Endothelial cell (in vitro differentiated cells): ENCODE data around the gene SKOR2. TPM values are rescaled to one million over a fixed set of nuclear protein-coding genes. Genes with fewer than 3 reads are reported as not detected.
A peak's percentile ranks its signal among the peaks of the same experiment; 100 is the strongest.

Experiments
- DNase-seq: peaks from one replicate; pipeline ENCODE4 v3.0.0; 2021; ENCODE audit warnings: low spot score
- H3K27ac Mint-ChIP-seq: one replicate; pipeline ENCODE4 v1.8.0; 2021; ENCODE audit warnings: mixed read lengths, inconsistent platforms; ENCODE audit not compliant: unreplicated experiment
- H3K27me3 Mint-ChIP-seq: one replicate; pipeline ENCODE4 v1.8.0; 2021; ENCODE audit warnings: mild to moderate bottlenecking, moderate library complexity, mixed read lengths, inconsistent platforms; ENCODE audit not compliant: unreplicated experiment
- H3K36me3 Mint-ChIP-seq: one replicate; pipeline ENCODE4 v1.8.0; 2021; ENCODE audit warnings: mild to moderate bottlenecking, low read depth, mixed read lengths, inconsistent platforms; ENCODE audit not compliant: unreplicated experiment
- H3K4me1 Mint-ChIP-seq: one replicate; pipeline ENCODE4 v1.8.0; 2021; ENCODE audit warnings: mild to moderate bottlenecking, mixed read lengths, inconsistent platforms; ENCODE audit not compliant: unreplicated experiment
- H3K4me3 Mint-ChIP-seq: one replicate; pipeline ENCODE4 v1.8.0; 2021; ENCODE audit warnings: mild to moderate bottlenecking, mixed read lengths, inconsistent platforms; ENCODE audit not compliant: unreplicated experiment
- H3K9me3 Mint-ChIP-seq: one replicate; pipeline ENCODE4 v1.8.0; 2021; ENCODE audit warnings: mixed read lengths, inconsistent platforms; ENCODE audit not compliant: unreplicated experiment
- CTCF ChIP-seq: fragments of 200-600 bp; sonication (generic); IDR thresholded peaks from one replicate; pipeline ENCODE4 v1.5.0; 2021; ENCODE audit warnings: antibody characterized with exemption; ENCODE audit not compliant: unreplicated experiment
- total RNA-seq: library from RNA; stranded (reverse); fragmentation: NEBNext Ultra II Directional; extraction: Animal tissue kit (Norgen Biotek cat#: 25700); gene quantifications from one replicate; pipeline ENCODE4 v1.2.1, GENCODE V29; 2021; ENCODE audit not compliant: unreplicated experiment

SKOR2 gene
- total RNA-seq, 1 donor from 2014 or later, result 0.38 TPM

- Mint-ChIP-seq H3K27me3 (peaks cover 39% of the 10 kb centered on the region), H3K27ac (no peak overlapping the region), H3K4me3 (peak overlapping the region; percentile 69), H3K36me3 (peaks cover 5% of the 10 kb centered on the region), H3K9me3 (no peaks in the 10 kb centered on the region), H3K4me1 (peaks cover 3% of the 10 kb centered on the region)
- no peak for DNase-seq
- TF ChIP-seq CTCF, result no peak
Observed at GRCh38 chr18:47248604-47249313, 2.7 kb downstream of the SKOR2 start.

DNA sequence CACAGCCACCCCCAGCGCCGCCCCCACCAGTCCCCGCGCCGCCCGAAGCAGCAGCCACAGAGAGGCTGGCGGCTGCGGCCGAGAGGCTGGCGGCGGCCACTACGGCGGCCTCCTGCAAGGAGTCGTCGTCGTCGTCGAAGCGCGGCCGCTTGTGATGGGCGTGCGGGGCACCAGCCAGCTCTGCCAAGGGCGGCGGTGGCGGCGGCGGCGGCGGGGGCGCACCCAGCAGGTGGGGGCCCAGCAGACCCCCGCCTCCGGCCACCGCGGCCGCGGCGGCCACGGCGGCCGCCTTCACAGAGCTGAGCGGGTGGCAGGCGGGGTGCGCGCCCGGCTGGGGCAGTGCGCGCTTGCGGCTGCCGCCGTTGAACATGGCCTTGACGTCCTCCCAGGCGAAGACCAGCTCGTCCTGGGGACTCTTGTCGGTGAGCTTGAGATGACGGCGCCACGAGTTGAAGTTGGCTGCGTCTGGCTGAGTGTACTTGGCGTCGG is 3.3 kb downstream of the SKOR2 start:
- H3K36me3 Mint-ChIP-seq, result peaks cover 5% of the 10 kb centered on the region
- H3K27me3 Mint-ChIP-seq, result peaks cover 36% of the 10 kb centered on the region
- H3K27ac Mint-ChIP-seq, result no peak overlapping the region
- no peak for TF ChIP-seq CTCF
- no peaks in the 10 kb centered on the region for H3K9me3 Mint-ChIP-seq
- no peak for DNase-seq
- H3K4me3 Mint-ChIP-seq, result peak overlapping the region; percentile 69
- peaks cover 3% of the 10 kb centered on the region for H3K4me1 Mint-ChIP-seq

- H3K9me3 Mint-ChIP-seq, result no peaks in the 10 kb centered on the region
- H3K4me1 Mint-ChIP-seq, result peaks cover 3% of the 10 kb centered on the region
- peak; percentile 87 for TF ChIP-seq CTCF
- H3K36me3 Mint-ChIP-seq, result peaks cover 5% of the 10 kb centered on the region
- H3K27ac Mint-ChIP-seq, result no peak overlapping the region
- peak; percentile 76 for DNase-seq
- no peak overlapping the region for H3K4me3 Mint-ChIP-seq
- peaks cover 31% of the 10 kb centered on the region for H3K27me3 Mint-ChIP-seq
Observed at GRCh38 chr18:47247416-47248114, 3.9 kb downstream of the SKOR2 start.

- Mint-ChIP-seq H3K27ac (no peak overlapping the region), H3K9me3 (no peaks in the 10 kb centered on the region), H3K4me3 (no peak overlapping the region), H3K27me3 (peaks cover 31% of the 10 kb centered on the region), H3K4me1 (peaks cover 3% of the 10 kb centered on the region), H3K36me3 (peaks cover 5% of the 10 kb centered on the region)
- no peak for TF ChIP-seq CTCF
- DNase-seq, result no peak
Observed at GRCh38 chr18:47247036-47247415, 4.4 kb downstream of the SKOR2 start.
